DMS114 treated with DMSO at 0.1 percent for 48 hours (cell line): ENCODE data around the gene CEP55.
A peak's percentile ranks its signal among the peaks of the same experiment; 100 is the strongest.
"Not testable (repeated sequence)": the region's sequence is repeated elsewhere in the genome, so short reads cannot be mapped to it uniquely, and the experiment has no call there.

Source experiments
- DNase-seq: peaks from one replicate; lab custom pipeline; 2025; ENCODE audit not compliant: unreplicated experiment; lab: John Stamatoyannopoulos, UW

CEP55 gene

GRCh38 chr10:93509816-93510215 lies 13.4 kb downstream of the CEP55 start:
- no peak for DNase-seq

GRCh38 chr10:93512565-93512964 lies 16.2 kb downstream of the CEP55 start:
- no peak for DNase-seq

GRCh38 chr10:93513091-93513490 lies 16.7 kb downstream of the CEP55 start:
- DNase-seq: no peak

GRCh38 chr10:93514521-93514920 lies 18.1 kb downstream of the CEP55 start:
- DNase-seq: no peak

- no peak for DNase-seq
Observed at GRCh38 chr10:93515071-93516005, 18.9 kb downstream of the CEP55 start.

- DNase-seq: no peak
Observed at GRCh38 chr10:93516006-93516380, 19.6 kb downstream of the CEP55 start.

GRCh38 chr10:93518531-93518930 lies 22.1 kb downstream of the CEP55 start:
- no peak for DNase-seq

GRCh38 chr10:93535293-93535692 lies 38.9 kb downstream of the CEP55 start:
- no peak for DNase-seq

GRCh38 chr10:93540871-93541270 lies 44.5 kb downstream of the CEP55 start:
- not testable (repeated sequence) for DNase-seq

GRCh38 chr10:93541402-93542357 lies 45.3 kb downstream of the CEP55 start:
- DNase-seq: no peak

GRCh38 chr10:93542358-93542791 lies 46.0 kb downstream of the CEP55 start:
- no peak for DNase-seq

GRCh38 chr10:93546995-93547394 lies 50.6 kb downstream of the CEP55 start:
- DNase-seq: not testable (repeated sequence)

GRCh38 chr10:93547522-93547921 lies 51.1 kb downstream of the CEP55 start:
- no peak for DNase-seq

- no peak for DNase-seq
Observed at GRCh38 chr10:93548376-93549071, 52.1 kb downstream of the CEP55 start.

GRCh38 chr10:93550606-93551005 lies 54.2 kb downstream of the CEP55 start:
- no peak for DNase-seq

- no peak for DNase-seq
Observed at GRCh38 chr10:93552780-93553179, 56.4 kb downstream of the CEP55 start.

- no peak for DNase-seq
Observed at GRCh38 chr10:93553482-93554315, 57.3 kb downstream of the CEP55 start.

- no peak for DNase-seq
Observed at GRCh38 chr10:93554316-93554663, 57.9 kb downstream of the CEP55 start.

GRCh38 chr10:93554760-93555432 lies 58.5 kb downstream of the CEP55 start:
- DNase-seq: peak; percentile 50

GRCh38 chr10:93559490-93559889 lies 63.1 kb downstream of the CEP55 start:
- DNase-seq: no peak
